ENCODE data around the gene CD7.
A peak's percentile ranks its signal among the peaks of the same experiment; 100 is the strongest.

Gene CD7

GRCh38 chr17:82328141-82328993 is 11.0 kb upstream of the CD7 start:
- DNase-seq: no peak

- no peak for DNase-seq
Observed at GRCh38 chr17:82327757-82328140, 10.3 kb upstream of the CD7 start.

- no peak for DNase-seq
Observed at GRCh38 chr17:82327289-82327688, 9.9 kb upstream of the CD7 start.

GRCh38 chr17:82325286-82326180 is 8.1 kb upstream of the CD7 start:
- DNase-seq: no peak

GRCh38 chr17:82324566-82325285 is 7.3 kb upstream of the CD7 start:
- no peak for DNase-seq

GRCh38 chr17:82323514-82324234 is 6.3 kb upstream of the CD7 start:
- no peak for DNase-seq

- no peak for DNase-seq
Observed at GRCh38 chr17:82322526-82323453, 5.4 kb upstream of the CD7 start.

GRCh38 chr17:82321947-82322466 is 4.6 kb upstream of the CD7 start:
- DNase-seq: peak; percentile 50

- peak; percentile 87 for DNase-seq
Observed at GRCh38 chr17:82320956-82321927, 3.8 kb upstream of the CD7 start.

- DNase-seq: no peak
Observed at GRCh38 chr17:82320140-82320840, 2.9 kb upstream of the CD7 start.

GRCh38 chr17:82319619-82320062 is 2.2 kb upstream of the CD7 start:
- no peak for DNase-seq

- DNase-seq: no peak
Observed at GRCh38 chr17:82318772-82319606, 1.6 kb upstream of the CD7 start.

GRCh38 chr17:82318169-82318498 is 726 bp upstream of the CD7 start:
- no peak for DNase-seq

- no peak for DNase-seq
Observed at GRCh38 chr17:82316651-82317393, 586 bp downstream of the CD7 start.

- DNase-seq: peak; percentile 71
Observed at GRCh38 chr17:82315703-82316358, 1.6 kb downstream of the CD7 start.

- DNase-seq: no peak
Observed at GRCh38 chr17:82314727-82315605, 2.4 kb downstream of the CD7 start.

All from activated T-cell treated with anti-CD3 and anti-CD28 coated beads, Interleukin-2, amount 50 U/mL, for 1 hour (primary cell).